ENCODE data around the gene FAXDC2.

FAXDC2 gene

DNA sequence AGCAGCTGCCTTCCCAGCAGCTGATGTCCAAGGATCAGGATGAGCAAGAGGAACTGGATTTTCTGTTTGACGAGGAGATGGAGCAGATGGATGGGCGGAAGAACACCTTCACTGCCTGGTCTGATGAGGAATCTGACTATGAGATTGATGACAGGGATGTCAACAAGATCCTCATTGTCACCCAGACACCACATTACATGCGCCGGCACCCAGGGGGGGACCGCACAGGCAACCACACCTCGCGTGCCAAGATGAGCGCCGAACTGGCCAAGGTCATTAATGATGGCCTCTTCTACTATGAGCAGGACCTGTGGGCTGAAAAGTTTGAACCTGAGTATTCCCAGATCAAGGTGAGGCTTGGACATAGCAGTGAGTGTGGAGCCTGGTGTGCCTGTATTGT, 48.4 kb downstream of the FAXDC2 start:
- in situ Hi-C loops (cut with MboI; ENCODE audit: low sequenced_read_pairs): no loop called here

DNA sequence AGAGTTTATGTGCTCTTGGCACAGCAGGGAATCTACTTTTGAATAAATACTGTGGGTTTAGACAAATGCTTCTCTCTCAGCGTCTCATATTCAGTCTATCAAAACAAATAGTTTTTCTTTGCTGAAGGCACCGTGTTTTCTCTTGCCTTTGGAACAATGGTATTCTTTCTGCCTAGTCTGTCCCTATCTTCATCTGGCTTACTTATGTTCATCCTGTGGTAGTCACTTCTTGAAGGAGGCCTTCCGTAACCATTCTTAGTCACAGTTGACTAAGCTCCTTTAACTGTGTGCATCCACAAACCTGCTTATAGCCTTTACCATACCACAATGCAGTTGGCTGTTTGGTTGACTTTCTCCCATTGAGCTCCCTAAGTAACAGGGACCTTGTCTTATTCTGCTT, 49.3 kb downstream of the FAXDC2 start:
- in situ Hi-C loops (cut with MboI; ENCODE audit: low sequenced_read_pairs): no loop called here

DNA sequence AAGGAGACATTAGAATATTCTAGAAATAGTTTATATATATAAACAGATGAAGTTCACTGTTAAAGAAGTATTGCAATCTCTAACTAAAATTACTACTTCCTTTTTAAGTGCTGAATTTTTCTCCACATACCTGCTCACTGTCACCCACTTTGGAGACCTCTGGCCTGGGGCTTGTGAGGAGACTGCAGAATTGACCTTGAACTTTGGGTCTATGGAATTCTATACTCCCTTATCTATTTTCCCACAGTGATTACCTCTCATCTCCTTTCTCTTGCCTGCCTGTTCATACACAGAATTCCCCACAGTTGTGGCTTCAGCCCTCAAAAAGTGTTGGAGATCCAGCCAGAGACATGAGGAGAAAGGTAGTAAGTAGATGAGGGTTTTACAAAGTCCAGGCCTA, 49.8 kb downstream of the FAXDC2 start:
- in situ Hi-C loops (cut with MboI; ENCODE audit: low sequenced_read_pairs): no loop called here

DNA sequence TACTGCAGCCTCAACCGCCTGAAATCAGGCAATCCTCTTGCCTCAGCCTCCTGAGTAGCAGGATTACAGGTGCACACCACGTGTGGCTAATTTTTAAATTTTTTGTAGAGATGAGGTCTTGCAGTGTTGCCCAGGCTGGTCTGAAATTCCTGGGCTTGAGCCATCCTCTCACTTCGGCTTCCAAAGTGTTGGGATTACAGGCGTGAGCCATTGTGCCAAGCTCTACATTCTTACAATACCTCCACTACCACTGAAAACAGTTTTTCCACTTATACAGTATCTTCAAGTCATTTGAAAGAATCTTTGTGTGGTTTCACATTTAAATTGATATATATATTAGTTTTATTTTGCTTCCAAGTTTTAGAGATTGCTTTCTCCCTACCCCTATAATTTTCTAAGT, 52.6 kb downstream of the FAXDC2 start:
- in situ Hi-C loops (cut with MboI; ENCODE audit: low sequenced_read_pairs): no loop called here

DNA sequence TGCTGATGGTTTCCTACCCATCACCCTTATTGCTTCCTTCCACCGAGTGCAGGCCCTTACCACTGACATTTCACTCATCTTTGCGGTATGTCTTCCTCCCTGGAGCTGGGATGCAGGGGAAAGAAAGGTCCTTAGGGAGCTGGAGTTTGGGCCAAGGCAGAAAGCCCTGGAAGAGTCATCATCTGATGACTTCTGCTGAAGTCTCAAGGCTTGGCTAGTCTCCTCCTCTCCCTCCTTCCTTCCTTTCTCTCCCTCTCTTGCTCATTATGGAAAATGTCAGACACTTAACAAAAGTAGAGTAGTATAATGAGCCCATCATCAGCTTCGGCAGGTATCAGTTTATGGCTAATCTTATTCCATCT, 55.2 kb downstream of the FAXDC2 start:
- in situ Hi-C loops (cut with MboI; ENCODE audit: low sequenced_read_pairs): no loop called here

DNA sequence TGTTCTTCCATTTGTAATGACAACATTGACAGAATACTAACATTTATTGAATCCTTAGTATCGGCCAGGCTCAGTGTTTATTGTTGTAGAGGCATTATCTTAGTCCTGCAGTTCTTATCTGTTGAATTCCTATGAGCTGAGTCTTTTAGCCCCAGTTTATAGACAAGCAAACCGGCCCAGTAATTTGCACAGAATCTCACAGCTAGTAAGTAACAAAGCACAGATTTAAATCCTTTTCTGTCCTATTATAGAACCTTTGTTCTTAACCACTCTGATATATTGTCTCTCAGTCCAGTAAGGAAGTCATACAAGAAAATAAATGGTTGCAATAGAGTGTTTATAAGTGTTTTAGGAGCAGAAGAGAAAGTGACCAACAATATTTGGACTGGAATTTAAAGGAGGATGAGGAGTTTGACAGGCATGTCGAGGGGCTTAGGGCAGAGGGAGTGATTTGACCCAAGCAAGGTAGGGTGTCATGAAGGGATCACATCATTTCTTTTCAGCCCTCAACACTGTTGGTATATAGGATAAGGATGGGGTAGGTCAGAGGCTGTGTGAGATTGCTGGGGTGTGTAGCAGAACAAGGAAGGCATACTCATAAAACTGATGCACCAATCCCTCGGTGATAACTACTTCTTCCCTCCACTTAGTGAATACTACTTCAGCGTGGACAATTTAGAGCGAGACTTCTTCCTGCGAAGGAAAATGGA, 55.7 kb downstream of the FAXDC2 start:
- in situ Hi-C loops (cut with MboI; ENCODE audit: low sequenced_read_pairs): no loop called here

DNA sequence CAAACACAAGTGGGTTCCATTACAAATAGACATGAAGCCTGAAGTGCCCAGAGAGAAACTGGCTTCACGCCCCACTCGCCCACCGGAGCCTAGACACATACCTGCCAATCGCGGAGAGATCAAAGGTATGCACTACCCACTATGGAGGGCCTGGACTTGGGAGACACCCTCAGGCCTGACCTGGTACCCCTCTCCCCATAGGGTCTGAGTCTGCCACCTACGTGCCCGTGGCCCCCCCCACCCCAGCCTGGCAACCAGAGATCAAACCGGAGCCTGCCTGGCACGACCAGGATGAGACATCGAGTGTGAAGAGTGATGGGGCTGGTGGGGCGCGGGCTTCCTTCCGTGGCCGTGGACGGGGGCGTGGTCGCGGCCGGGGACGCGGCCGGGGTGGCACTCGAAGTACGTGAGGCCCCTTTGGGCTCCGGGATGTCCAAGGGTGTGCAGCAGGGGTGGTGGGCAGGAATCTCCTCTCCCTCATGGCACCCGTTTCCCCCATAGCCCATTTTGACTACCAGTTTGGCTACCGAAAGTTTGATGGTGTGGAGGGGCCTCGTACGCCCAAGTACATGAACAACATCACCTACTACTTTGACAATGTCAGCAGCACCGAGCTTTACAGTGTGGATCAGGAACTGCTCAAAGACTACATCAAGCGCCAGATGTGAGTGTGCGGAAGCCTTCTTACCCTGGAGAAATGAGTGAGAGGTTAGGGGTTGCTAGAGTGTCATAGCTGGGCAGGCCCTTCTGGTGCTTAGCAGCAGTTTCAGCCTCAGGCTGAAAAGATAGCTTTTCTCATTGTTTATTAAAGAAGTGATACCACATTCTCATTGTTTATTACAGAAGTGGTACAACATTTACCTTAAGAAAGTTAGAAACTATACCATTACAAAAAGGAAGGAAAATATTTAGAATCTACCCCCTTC, 56.5 kb downstream of the FAXDC2 start:
- in situ Hi-C loops (cut with MboI; ENCODE audit: low sequenced_read_pairs): no loop called here

DNA sequence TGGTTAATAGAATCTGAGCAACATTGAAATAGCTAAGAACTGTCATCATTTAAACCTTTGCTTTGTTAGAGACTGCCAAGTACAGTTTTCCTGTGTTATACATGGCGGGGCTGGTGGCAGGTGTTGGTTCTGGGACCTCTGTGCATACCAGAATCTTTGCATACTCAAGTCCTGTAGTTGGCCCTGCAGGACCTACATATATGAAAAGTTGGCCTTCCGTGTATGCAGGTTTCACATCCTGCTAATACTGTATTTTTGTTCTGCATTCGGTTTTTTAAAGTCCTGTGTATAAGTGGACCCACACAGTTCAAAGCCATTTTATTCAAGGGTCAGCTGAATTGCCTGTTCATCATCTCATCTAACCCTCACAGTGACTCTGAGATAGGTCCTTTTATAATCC, 58.9 kb downstream of the FAXDC2 start:
- in situ Hi-C loops (cut with MboI; ENCODE audit: low sequenced_read_pairs): no loop called here

DNA sequence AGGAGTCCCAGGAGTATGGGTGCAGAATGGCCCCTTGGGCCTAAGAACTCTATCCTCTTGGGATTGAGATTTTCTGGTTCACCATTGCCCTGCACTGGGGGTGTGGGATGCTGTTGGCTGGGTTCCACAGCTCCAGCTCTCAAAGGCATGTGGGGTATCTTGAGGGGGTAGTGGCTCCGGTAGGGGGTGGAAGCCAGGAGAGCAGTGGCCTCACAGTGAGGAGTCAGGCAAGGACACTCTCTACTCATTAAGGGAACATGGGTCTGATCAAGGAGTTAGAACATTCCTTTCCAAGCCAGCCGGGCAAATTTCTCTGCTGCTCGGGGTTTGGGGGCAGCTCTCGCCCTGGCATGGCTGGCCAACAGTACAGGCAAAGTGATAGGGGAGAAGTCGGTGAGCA, 62.2 kb downstream of the FAXDC2 start:
- in situ Hi-C loops (cut with MboI; ENCODE audit: low sequenced_read_pairs): no loop called here

DNA sequence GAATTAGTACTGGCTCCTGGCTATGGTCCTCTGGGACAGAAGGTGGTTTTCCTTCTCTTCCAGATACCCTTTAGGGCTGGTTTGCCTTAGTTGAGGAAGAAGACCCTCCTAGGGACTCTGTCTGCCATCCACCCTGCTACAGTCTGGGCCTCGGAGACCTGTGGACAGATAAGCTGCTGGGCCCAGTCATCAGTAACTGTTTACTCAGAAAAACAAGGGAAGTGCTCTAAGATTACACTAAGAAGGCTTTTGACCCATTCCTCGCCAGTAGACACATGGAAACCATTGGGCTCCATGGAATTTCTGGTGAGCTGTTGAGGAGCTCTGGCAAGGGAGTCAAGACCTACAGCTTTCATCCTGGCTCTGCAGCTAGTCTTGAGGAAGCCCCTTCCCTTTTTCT, 64.0 kb downstream of the FAXDC2 start:
- in situ Hi-C loops (cut with MboI; ENCODE audit: low sequenced_read_pairs): no loop called here

DNA sequence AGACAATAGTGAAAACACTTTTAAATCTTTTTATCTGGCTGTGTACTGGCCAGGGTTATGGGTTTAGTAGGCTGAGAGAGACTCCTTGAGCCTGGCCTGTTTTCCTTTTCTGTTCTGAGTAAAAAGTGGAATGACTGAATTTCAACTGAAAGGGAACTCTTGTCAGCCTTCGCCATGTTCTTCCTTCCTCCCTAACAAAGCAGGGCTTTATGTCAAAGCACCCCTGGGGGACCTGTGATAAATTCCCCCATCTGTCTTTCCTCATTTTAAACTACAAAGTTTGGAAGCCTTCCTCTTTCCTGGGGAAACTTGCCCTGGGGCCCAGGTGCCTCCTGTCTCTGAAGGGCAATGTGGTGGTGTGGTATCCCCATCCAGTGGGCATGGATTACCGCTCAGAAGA, 65.5 kb downstream of the FAXDC2 start:
- in situ Hi-C loops (cut with MboI; ENCODE audit: low sequenced_read_pairs): no loop called here

DNA sequence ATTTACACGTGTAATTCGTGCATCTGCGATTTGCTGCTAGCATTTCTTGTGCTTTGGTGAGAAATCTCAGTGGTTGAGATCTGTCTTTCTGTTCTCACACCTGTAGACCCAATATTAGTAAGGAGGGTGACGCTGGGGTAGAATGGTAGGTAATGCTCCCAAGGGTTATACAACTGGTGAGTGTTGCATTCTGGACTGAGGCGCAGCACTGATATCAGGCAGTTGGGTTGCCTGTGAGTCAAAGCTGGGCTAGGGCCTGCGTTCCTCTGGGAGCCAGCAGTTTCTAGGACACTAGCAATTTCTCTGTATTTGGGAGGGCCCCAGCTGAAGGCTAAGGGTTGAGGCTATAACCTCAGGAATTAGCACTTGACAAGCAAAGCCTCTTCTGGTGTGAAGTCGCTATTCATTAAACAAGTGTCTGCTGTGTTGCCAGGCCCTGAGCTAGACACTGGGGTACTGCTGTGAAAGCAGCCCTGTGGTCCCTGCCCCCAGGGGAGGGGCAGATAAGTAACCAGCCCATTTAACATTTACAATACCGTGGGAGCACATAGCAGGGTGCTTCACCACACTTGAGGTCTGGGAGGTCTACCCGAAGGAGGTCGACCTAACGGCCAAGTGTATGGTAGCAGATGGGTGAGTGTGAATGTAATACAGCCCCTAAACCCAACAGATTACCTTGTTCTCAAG, 66.5 kb downstream of the FAXDC2 start:
- in situ Hi-C loops (cut with MboI; ENCODE audit: low sequenced_read_pairs): no loop called here

DNA sequence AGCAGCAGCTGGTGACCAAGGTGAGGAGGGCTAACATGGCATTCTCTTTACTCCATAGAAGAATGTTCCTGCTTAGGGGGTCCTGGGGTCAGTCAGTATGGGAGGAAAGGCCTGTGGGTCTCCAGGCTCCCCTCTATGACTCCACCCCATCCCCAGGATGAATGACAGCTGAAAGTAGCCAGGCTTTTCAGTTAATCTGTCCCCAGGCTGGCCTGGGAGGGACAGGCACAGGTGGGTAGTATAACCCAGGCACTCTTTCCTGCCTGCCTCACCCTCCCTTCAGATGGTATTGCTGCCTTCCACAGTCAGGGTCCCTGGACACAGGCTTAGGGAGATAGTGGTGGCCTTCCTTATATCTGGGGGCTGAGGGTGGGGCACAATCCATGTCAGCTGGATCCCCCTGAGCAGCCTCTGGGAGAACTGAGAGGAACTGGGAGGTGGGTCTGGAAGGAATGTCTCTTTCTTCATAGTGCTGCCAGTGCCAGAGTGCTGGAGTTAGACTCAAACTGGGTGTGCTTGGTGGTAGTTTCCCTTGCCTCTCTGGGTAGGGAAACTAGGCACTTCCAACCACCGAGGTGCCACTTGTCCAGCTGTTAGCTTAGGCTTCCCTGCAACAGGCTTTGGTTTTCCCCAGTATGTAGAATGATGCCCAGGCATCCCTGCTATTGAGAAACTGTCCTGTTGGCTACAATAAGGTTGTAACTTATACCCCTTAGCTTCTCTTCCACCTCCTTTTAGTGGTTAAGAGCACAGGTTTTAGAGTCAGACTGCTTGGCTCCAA, 67.4 kb downstream of the FAXDC2 start:
- in situ Hi-C loops (cut with MboI; ENCODE audit: low sequenced_read_pairs): no loop called here

DNA sequence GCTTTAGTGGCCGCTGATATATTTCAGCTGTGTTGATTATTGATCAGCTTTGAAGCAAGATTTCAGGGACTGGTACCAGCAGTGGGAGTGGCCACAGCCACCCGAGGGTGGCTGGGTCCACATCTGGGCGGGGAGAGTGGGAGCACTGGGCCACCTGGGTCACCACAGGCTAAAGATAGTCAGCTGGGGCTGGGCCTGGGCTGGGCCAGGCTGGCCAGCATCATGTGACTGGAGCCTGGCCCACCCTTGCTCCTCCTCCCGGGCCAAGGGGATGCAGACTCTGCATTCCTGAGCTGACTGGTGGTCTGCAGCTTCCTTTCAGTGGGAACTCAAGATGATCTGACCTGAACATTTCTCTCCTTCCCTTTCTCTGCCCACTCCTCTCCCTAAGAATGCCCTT, 68.1 kb downstream of the FAXDC2 start:
- in situ Hi-C loops (cut with MboI; ENCODE audit: low sequenced_read_pairs): no loop called here

DNA sequence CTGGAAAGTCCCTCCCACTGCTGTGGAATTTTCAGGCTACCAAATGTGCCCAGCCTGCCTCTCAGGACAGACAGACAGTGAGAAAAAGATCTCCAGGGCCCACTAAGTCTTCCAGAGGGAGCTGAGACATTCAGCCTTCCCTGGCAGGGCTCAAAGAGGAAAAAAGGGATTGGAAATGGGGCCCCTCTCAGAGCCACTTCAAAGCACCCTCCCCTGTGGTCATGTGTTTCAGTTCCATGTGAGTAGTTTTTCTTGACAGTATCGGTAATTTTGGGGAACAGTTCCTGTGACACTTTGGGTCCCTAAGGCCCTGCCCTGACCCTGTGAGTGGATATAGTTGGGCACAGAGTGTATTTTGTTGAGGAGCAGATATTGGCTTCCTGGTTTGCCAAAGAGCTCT, 70.3 kb downstream of the FAXDC2 start:
- in situ Hi-C loops (cut with MboI; ENCODE audit: low sequenced_read_pairs): no loop called here

DNA sequence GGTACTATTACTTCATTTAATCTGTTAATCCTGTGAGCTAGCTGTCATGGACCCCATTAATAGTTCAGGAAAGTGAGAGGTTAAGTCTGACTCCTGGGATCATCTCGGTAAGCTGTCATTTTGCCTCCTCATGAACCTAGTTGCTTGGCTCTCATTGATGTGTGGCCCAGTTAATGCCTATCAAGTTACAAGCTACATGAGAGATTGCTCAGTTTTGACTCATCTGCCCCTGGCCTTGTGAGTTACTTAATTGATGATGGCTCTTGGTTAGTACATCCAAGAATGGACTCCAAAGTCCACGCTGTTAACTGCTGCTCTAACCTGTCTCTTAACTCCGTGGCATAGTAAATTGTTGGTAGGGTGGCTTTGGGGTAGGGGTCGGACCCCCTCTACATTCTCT, 71.3 kb downstream of the FAXDC2 start:
- in situ Hi-C loops (cut with MboI; ENCODE audit: low sequenced_read_pairs): no loop called here

DNA sequence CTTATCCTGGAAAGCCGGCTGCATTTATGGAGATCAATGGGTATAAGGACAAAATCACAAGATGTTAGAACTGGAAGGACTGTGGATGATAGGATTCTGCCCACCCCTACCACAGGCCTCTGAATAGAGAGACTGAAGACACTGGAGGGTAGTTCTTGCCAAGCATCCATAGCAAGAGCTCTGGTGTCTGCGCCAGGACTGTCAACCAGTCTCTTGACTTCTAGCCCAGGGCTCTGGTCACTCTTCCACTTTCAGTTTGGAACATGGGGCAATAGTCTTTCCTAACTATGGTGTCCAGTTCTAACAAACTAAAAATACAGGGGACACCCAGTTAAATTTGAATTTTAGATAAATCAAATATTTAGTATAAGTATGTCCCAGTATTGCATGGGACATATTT, 71.9 kb downstream of the FAXDC2 start:
- in situ Hi-C loops (cut with MboI; ENCODE audit: low sequenced_read_pairs): no loop called here

DNA sequence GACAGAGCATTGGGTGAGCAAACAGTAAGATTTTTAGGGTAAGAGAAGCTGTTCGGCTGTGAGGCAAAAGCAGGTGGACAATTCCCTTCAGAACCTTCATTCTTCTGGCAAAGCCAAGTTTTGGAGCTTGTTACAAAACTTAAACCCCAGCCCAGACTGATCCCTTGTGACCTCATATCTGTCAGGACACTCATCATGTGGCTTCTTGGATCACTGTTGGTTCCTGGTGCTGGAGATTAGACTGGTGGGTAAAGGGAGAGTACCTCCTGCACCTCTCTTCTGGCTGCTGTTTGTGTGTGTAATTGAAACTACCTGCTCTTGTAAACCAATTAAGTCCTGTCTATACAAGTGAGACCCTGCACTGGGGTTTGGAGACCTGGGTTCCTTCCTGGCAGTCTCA, 74.2 kb downstream of the FAXDC2 start:
- in situ Hi-C loops (cut with MboI; ENCODE audit: low sequenced_read_pairs): no loop called here

DNA sequence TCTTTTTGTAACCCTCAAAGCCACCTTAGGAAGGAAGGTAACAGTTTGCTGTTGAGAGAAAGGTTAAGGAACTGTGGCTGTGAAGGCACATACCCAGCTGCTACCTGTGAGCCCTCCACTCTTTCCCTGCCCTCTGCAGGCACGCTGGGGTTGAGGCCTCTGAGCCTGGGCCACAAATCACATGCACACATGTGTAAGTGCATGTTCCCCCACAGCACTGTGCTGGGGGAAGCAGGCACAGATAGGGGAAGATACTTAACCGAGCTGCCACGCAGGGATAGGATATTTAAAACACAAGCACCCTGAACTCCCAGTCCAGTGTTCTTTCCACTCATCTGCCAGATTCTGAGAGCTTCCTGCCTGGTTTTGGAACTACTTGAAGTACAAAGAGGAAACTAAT, 77.1 kb downstream of the FAXDC2 start:
- in situ Hi-C loops (cut with MboI; ENCODE audit: low sequenced_read_pairs): no loop called here

DNA sequence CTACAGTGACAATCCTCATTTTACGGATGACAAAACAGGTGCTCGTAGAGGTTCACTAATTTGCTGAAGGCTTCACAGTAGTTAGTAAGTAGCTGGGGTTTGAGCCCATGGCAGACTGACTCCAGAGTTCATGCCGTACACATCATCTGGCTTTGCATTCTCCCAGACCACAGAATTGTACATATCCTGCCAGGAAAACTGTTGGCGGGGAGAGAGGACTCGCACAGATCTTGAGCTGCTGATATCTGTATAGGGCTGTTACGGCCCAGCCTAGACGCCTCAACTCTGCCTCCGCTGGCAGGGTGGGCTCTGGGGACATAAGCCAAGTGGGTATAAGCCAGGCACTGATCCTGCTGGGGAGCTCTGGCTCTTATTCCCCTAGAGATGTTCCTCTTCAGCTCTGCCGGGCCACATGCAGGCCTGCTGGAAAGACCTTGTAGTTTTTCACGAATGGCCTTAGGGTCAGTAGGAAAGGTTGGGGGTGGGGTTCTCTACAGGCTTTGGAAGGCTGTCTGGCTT, 79.0 kb downstream of the FAXDC2 start:
- in situ Hi-C loops (cut with MboI; ENCODE audit: low sequenced_read_pairs): no loop called here

DNA sequence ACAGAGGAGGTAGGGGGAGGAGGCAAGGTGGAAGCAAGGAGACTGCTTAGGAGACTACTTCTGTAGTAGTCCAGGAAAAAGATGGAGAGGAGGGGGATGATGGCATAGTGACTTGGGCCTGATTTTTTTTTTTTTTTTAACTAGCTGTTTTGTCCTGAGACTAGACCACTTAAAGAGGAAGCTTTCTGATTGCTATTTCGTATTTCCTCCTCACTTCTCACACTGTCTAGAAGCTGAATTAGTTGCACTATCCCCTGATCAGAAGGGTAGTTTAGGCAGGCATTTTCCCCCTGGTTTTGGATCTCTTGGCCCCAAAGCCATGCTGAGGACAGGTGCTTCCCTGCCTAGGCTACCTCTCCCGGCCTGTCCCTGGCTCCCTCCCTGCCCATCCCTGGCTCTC, 80.3 kb downstream of the FAXDC2 start:
- in situ Hi-C loops (cut with MboI; ENCODE audit: low sequenced_read_pairs): no loop called here
